HK-2 (cell line): ENCODE measurements around the gene PDXP.
"Not testable (repeated sequence)": the region's sequence is repeated elsewhere in the genome, so short reads cannot be mapped to it uniquely, and the experiment has no call there.

ENCODE experiments used
- DNase-seq: peaks from one replicate; pipeline ENCODE4 v3.0.0-alpha.2; 2018; ENCODE audit not compliant: unreplicated experiment

Gene PDXP

DNA sequence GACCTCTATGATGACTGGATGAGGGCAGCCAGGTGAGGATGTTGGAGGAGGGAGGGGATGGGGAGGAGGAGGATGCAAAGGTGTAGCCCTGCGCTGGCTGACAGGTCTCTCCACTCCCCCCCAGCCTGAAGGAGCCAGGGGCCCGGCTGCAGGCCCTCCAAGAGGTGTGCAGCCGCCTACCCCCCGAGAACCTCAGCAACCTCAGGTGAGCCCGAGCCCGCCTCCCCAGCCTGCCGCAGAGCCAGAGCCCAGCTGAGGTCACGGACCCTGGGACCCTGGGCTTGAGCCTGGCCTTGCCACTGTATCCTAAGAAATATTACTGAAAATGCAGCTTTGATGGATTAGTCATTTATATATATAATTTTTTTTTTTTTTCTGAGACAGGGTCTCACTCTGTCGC is 11.2 kb upstream of the PDXP start:
- DNase-seq: no peak

- DNase-seq: no peak
Observed at GRCh38 chr22:37647928-37648327, 10.6 kb upstream of the PDXP start.

GRCh38 chr22:37650463-37651136 is 7.9 kb upstream of the PDXP start:
- DNase-seq: no peak

DNA sequence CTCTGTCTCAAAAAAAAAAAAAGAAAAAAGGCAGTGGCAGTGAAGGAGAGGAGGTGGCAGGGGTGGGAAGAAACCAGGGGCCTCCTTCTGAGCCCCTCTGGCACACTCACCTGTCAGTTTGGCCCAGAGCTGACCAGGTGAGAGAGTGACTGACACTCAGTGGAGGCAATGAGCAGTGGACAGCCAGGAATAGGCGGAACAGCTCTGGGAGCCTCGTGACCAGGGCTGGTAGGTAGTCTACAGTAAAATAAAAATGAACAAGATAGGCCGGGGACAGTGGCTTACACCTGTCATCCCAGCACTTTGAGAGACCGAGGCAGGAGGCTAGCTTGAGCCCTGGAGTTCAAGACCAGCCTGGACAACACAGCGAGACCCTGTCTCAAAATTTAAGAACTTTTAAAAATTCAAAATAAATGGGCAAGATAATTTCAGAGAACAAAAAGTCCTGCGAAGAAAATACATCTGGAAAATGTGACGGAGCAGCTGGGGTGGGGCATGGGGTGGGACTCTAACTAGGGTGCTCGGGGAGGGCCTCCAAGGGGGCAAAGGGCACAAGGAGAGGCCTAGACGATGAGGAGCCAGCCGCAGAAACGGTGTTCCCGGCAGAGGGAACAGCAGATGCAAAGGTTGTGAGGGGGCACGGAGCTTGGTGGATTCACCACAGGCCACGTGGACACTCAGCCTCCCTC is 3.8 kb upstream of the PDXP start:
- no peak for DNase-seq

- DNase-seq: no peak
Observed at GRCh38 chr22:37655252-37655563, 3.3 kb upstream of the PDXP start.

DNA sequence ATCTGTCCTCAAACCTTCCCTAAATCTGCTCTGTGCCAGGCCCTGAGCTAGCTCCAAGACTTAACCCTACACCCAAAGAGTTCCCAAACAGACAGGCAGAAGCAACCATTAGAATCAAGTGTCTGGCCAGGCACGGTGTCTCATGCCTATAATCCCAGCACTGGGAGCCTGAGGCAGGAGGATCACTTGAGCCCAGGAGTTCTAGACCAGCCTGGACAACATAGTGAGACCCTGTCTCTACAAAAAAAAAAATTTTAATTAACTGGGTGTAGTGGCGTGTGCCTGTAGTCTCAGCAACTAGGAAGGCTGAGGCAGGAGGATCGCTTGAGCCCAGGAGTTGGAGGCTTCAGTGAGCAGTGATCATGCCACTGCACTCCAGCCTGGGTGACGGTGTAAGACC is 1.9 kb upstream of the PDXP start:
- not testable (repeated sequence) for DNase-seq

DNA sequence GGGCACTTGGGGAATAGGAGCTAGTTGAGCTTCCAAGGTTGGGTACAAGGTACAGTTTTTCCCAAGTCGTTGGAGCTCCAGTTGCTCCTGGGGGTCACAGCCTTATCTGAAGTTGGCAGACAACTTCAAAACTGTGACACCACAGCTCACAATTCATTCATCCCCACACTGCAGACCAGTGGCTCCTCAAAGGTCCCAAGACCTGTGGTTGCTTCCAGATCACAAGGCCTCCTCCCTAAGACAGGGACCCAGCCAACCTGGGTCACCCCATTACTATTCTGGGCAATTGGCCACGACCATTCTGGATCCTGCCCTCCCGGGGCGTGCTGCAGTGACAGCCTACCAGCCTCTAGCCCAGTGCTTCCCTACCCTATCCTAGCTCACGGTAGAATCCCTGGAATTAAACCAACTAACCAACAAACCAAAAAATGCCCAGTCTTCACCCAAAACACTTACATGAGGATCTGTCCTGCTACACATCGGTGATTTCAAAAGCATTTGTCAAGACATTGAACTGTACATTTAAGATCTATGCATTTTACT is 862 bp upstream of the PDXP start:
- peak; percentile 41 for DNase-seq

- DNase-seq: no peak
Observed at GRCh38 chr22:37659066-37659896, 758 bp downstream of the PDXP start.

DNA sequence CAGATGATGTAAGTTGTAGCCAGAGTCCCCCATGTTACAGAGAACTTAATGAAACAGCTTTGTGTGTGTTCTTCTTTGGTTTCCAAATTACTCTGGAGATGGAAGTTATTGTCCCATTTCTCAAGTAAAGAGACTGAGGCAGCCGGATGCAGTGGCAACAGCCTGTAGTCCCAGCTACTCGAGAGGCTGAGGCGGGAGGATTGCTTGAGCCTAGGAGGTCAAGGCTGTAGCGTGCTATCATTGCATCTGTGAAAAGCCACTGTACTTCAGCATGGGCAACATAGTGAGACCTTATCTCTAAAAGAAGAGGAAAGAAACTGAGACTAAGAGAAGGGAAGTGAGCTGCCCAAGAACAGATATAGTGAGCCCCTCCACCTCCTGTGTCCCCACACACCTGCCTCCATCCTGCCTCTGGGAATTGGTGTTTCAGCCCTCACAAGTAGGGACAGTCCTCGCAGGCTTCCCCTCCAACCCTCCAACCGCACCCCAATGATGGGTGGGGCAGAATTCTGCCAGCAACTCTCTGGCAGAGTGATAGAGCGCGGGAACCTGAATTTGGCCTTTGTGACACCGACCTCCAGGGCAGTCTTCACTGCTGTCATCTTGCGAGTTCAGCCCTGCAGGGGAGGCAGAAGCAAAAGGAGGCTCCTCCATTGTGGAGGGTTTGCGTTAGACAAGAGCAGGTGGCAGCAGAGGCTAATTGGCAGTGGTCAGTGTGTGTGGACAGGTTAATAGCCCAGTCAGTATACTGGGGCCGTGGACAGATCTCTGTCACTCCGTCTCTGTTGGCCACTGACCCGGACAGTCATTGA is 1.6 kb downstream of the PDXP start:
- DNase-seq: no peak

- DNase-seq: no peak
Observed at GRCh38 chr22:37660709-37661045, 2.2 kb downstream of the PDXP start.

DNA sequence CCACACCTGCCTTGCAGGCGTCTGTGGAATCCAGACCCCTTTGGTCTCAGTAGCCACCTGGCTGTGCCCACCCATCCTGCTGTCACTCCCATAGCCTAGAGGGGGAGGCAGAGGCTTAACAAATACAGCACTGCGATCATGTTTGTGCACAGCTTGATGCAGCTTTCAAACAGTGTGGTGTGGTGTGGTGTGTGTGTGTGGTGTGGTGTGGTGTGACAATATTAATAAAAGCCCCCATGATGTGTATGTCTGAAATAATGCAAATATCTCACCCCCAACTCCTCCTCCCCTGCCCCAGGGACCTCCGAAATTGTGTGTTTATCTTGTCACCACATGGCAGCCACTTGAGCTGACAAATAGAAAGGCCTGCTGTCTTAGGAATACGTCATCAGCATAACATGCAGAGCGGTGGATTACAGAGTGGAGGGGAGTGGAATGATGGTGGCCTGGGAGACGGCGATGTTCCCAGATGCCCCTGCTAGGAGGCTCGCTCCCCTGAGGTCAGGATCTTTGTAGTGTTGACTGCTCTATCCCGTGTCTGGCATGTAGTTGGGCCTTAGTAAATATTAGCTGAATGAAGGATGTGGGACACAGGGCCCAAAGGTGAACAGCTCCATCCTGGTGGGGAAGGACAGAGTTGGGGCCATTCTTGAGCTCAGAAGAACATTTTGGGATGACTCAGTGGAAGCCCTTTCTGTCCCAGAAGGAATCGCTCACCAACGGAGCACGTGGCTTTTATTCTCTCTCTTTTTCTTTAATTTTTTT is 2.8 kb downstream of the PDXP start:
- no peak for DNase-seq

DNA sequence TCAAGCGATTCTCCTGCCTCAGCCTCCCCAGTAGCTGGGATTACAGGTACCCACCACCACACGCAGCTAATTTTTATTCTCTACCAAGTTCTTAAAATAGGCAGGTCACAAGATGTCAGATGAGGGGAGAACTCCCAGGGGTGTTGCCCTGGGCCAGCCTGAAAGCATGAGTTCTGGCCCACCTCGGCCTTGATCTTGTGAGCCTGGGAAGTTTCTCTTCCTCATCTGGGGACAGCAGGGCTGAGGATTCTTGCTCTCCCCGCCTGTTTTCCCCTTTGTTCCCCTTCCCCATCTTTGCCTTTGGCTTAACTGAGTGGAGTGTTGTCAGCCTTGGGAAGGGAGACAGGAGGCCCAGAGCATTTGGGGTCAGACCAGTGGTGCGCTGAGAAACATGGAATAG is 3.5 kb downstream of the PDXP start:
- no peak for DNase-seq

- DNase-seq: no peak
Observed at GRCh38 chr22:37663521-37664140, 5.1 kb downstream of the PDXP start.

- no peak for DNase-seq
Observed at GRCh38 chr22:37664249-37665101, 6.0 kb downstream of the PDXP start.

GRCh38 chr22:37665487-37665886 is 7.0 kb downstream of the PDXP start:
- no peak for DNase-seq

- no peak for DNase-seq
Observed at GRCh38 chr22:37669586-37669985, 11.1 kb downstream of the PDXP start.

GRCh38 chr22:37672206-37672919 is 13.8 kb downstream of the PDXP start:
- no peak for DNase-seq

DNA sequence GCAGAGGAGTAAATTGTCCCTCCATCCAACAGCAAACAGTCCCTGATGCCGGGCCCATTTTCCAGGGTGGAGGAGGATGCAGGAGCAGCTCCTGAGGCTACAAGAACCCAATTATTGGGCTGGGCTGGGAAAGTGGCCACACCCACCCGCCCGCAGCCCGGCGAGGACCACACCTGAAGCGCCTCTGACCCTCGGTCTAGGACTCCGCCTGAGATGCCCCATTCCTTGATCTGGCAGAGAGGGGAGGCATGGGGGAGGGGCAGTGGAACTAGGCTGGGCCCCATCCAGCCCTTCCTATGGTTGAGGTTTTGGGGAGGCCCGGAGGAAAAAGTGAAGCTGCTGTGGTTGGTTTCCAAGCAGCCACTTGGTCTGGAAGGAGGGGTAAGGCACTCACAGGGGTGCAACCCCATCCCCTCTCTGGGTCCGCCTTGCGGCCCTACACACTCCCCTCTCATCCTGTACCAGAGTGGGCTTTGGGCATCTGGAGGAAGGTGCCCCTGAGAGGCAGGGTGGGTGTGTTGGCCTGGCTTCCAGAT is 14.5 kb downstream of the PDXP start:
- no peak for DNase-seq

- no peak for DNase-seq
Observed at GRCh38 chr22:37674248-37674647, 15.7 kb downstream of the PDXP start.
